K562 (cell line): ENCODE data around the gene FBXW9. TPM values are rescaled to one million over a fixed set of nuclear protein-coding genes. Genes with fewer than 3 reads are reported as not detected.

Source experiments
- HNRNPLL ChIP-seq: fragments of 200-400 bp; formaldehyde crosslinking; IDR thresholded peaks from 2 replicates; pipeline ENCODE4 v1.6.1; 2017; ENCODE audit warnings: low read length, low read depth, mild to moderate bottlenecking; ENCODE audit not compliant: poor library complexity, severe bottlenecking
- MAZ ChIP-seq, 2 experiments: fragments of 450-650 bp in 1 of 2; sonication (generic) in 1 of 2; formaldehyde crosslinking; IDR thresholded peaks in 1 of 2; conservative IDR thresholded peaks in 1 of 2; 2 replicates each; pipeline versions ENCODE4 v1.4.0 to v1.5.0; 2020; ENCODE audit warnings: mild to moderate bottlenecking in 1 of 2, missing genetic modification reagents in 1 of 2
- MCM5 ChIP-seq: fragments of 450-650 bp; IDR thresholded peaks from 2 replicates; pipeline ENCODE4 v1.6.1; 2016; ENCODE audit warnings: low read depth
- NFE2 ChIP-seq: IDR thresholded peaks from 2 replicates; pipeline ENCODE4 v1.6.1; 2014; ENCODE audit warnings: antibody characterized with exemption, low read depth
- ZKSCAN1 ChIP-seq: fragments of 150-350 bp; IDR thresholded peaks from 2 replicates; pipeline ENCODE4 v1.6.1; 2016; ENCODE audit warnings: low read depth, low read length
- ZNF695 ChIP-seq: fragments of 450-650 bp; formaldehyde crosslinking; IDR thresholded peaks from 2 replicates; pipeline ENCODE4 v1.4.0; 2020; ENCODE audit warnings: mild to moderate bottlenecking, moderate library complexity
- polyA plus RNA-seq, 8 experiments: library from polyadenylated mRNA; depleted of rRNA in 4 of 8; stranded (reverse) in 5 of 8; unstranded in 3 of 8; fragments of >200 nt; fragmentation: Nextera tagmentation in 2 of 8; fragmentation: Illumina TruSeq in 1 of 8; extraction: Ambion mirVana in 2 of 8; extraction: Trizol in 1 of 8; gene quantifications; 2 replicates each; pipeline versions ENCODE4 v1.2.1 to v1.2.3, GENCODE V29; 2011 to 2014; ENCODE audit warnings: inconsistent platforms in 1 of 8, missing spikeins in 1 of 8
- total RNA-seq, 7 experiments: library from RNA; depleted of rRNA in 6 of 7; stranded (reverse); fragments of >200 nt in 6 of 7; fragmentation: Illumina TruSeq in 2 of 7; extraction: Trizol in 2 of 7; gene quantifications; 2 replicates each; pipeline versions ENCODE4 v1.2.1 to v1.2.3, GENCODE V29; 2011 to 2021; ENCODE audit warnings: low replicate concordance in 1 of 7
- TF ChIP-seq, protein P1 (sequence below), 2 experiments: fragments of 450-650 bp; IDR thresholded peaks; 2 replicates each; pipeline ENCODE4 v1.6.1; 2016; ENCODE audit warnings: mild to moderate bottlenecking in 2 of 2, borderline replicate concordance in 1 of 2, low read depth in 1 of 2, moderate library complexity in 1 of 2
- TF ChIP-seq, protein P2 (sequence below), 2 experiments: fragments of 450-650 bp; conservative IDR thresholded peaks; 2 replicates each; pipeline ENCODE4 v1.6.1; 2017; ENCODE audit warnings: mild to moderate bottlenecking in 2 of 2, moderate library complexity in 2 of 2
- TF ChIP-seq, protein P3 (sequence below), 2 experiments: fragments of 450-650 bp; IDR thresholded peaks; 2 replicates each; pipeline ENCODE4 v1.6.1; 2016
- TF ChIP-seq, protein P4 (sequence below): fragments of 250-450 bp; sonication (Bioruptor Pico); IDR thresholded peaks from 2 replicates; pipeline ENCODE4 v1.4.0; 2020; ENCODE audit warnings: mild to moderate bottlenecking, moderate library complexity

The FBXW9 gene
- total and polyA plus RNA-seq, 9 of the 15 experiments (the other 6 are each of a cell fraction or from before 2014, with no cell fraction given) = 0.23 to 21.7 (median 6.2) TPM

DNA sequence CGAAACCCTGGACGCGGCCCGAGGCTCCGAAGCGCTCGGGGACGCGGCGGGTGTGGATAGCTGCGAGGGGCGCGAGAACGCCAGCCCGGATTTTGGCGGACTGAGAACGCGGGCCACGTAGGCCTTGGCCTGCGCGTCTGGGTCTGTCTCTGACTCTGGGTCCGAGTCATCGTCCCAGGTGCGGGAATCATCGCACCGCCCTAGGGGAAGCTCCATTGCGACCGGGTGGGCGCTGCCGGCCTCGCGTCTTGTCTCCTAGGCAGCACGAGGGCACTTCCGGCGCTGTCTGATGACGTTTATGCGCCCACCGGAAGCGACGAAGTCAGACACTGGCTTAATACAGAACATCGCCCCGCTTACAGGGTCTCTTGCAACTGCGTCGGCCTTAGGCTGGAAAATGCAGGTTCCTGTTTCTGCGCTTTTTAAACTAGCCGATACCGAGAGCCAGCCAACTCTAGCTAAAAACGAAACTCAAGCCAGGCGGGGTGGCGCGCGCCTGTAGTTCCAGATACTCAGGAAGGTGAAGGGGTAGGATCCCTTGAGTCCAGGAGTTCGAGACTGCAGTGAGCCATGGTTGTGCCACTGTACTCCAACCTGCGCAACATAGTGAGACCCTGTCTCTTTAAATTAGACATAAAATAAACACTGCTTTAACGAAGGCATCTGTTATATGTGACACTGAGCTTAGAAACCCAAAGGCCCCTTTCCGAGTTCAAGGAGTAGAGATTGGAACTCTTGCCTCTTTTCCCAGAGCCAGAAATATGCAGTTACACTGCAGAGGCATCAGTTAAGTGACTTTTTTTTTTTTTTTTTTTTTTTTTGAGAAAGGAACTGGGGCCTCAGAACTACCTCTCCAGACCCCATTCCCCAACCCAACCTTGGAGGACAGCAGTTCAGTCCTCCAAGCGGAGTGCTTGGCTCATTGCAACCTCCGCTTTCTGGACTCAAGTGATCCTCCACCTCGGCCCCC lies at the start of gene FBXW9 (continued):
- TF ChIP-seq, protein P1, sequence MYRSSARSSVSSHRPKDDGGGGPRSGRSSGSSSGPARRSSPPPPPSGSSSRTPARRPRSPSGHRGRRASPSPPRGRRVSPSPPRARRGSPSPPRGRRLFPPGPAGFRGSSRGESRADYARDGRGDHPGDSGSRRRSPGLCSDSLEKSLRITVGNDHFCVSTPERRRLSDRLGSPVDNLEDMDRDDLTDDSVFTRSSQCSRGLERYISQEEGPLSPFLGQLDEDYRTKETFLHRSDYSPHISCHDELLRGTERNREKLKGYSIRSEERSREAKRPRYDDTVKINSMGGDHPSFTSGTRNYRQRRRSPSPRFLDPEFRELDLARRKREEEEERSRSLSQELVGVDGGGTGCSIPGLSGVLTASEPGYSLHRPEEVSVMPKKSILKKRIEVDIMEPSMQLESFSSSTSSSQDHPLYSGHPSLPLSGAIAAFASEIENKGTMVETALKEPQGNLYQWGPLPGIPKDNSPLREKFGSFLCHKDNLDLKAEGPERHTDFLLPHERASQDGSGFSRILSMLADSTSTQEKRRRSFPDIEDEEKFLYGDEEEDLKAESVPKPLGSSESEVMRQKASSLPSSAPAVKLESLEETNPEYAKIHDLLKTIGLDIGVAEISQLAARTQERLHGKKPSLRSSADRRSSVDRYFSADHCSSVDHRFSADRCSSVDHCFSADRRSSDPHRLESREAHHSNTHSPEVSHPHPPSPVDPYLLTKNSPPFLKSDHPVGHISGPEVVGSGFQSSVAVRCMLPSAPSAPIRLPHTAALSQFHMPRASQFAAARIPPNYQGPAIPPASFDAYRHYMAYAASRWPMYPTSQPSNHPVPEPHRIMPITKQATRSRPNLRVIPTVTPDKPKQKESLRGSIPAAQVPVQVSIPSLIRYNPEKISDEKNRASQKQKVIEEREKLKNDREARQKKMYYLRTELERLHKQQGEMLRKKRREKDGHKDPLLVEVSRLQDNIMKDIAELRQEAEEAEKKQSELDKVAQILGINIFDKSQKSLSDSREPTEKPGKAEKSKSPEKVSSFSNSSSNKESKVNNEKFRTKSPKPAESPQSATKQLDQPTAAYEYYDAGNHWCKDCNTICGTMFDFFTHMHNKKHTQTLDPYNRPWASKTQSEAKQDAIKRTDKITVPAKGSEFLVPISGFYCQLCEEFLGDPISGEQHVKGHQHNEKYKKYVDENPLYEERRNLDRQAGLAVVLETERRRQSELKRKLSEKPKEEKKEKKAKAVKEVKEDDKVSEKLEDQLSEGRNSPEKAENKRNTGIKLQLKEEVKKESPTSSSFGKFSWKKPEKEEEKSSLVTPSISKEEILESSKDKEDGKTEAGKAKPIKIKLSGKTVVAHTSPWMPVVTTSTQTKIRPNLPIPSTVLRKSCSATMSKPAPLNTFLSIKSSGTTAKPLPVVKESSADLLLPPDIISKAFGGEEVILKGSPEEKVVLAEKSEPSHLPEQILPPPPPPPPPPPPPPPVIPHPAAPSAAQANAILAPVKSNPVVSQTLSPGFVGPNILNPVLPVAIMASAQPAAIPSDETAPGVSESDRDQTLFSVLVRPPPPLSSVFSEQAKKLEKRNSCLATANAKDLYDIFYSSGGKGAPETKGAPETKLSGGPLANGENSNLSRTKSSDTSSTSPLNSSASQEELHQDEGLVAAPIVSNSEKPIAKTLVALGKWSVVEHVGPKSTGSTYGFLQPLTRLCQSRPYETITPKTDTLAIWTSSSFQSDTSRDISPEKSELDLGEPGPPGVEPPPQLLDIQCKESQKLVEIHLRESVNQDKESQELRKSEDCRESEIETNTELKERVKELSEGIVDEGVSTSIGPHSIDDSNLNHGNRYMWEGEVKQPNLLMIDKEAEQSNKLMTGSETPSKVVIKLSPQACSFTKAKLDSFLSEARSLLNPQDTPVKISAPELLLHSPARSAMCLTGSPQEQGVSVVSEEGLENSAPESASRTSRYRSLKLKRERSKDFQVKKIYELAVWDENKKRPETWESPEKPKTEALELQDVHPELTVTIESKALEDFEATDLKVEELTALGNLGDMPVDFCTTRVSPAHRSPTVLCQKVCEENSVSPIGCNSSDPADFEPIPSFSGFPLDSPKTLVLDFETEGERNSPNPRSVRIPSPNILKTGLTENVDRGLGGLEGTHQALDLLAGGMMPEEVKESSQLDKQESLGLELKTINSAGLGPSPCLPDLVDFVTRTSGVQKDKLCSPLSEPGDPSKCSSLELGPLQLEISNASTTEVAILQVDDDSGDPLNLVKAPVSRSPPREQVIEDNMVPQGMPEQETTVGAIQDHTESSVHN (IDR thresholded peaks at IDR 0.05; ENCODE audit: borderline replicate concordance in 1 of 2, low read depth in 1 of 2) = no peak
- TF ChIP-seq MCM5 (no peak), MAZ (CRISPR knock-in tag; conservative IDR thresholded peaks at IDR 0.05 in 1 of 2, IDR thresholded peaks at IDR 0.05 in 1 of 2) (no peak), ZKSCAN1 (0 out of 2 replicates have a peak, but pooled peaks have one; percentile 22), HNRNPLL (no peak), NFE2 (no peak), ZNF695 (CRISPR knock-in tag) (no peak)
- TF ChIP-seq, protein P2, sequence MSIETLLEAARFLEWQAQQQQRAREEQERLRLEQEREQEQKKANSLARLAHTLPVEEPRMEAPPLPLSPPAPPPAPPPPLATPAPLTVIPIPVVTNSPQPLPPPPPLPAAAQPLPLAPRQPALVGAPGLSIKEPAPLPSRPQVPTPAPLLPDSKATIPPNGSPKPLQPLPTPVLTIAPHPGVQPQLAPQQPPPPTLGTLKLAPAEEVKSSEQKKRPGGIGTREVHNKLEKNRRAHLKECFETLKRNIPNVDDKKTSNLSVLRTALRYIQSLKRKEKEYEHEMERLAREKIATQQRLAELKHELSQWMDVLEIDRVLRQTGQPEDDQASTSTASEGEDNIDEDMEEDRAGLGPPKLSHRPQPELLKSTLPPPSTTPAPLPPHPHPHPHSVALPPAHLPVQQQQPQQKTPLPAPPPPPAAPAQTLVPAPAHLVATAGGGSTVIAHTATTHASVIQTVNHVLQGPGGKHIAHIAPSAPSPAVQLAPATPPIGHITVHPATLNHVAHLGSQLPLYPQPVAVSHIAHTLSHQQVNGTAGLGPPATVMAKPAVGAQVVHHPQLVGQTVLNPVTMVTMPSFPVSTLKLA (conservative IDR thresholded peaks at IDR 0.05) = peak; percentile 72 to 90; a peak in 3 of 4 replicates
- TF ChIP-seq, protein P3, sequence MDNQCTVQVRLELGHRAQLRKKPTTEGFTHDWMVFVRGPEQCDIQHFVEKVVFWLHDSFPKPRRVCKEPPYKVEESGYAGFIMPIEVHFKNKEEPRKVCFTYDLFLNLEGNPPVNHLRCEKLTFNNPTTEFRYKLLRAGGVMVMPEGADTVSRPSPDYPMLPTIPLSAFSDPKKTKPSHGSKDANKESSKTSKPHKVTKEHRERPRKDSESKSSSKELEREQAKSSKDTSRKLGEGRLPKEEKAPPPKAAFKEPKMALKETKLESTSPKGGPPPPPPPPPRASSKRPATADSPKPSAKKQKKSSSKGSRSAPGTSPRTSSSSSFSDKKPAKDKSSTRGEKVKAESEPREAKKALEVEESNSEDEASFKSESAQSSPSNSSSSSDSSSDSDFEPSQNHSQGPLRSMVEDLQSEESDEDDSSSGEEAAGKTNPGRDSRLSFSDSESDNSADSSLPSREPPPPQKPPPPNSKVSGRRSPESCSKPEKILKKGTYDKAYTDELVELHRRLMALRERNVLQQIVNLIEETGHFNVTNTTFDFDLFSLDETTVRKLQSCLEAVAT (IDR thresholded peaks at IDR 0.05) = no peak
- TF ChIP-seq, protein P4, sequence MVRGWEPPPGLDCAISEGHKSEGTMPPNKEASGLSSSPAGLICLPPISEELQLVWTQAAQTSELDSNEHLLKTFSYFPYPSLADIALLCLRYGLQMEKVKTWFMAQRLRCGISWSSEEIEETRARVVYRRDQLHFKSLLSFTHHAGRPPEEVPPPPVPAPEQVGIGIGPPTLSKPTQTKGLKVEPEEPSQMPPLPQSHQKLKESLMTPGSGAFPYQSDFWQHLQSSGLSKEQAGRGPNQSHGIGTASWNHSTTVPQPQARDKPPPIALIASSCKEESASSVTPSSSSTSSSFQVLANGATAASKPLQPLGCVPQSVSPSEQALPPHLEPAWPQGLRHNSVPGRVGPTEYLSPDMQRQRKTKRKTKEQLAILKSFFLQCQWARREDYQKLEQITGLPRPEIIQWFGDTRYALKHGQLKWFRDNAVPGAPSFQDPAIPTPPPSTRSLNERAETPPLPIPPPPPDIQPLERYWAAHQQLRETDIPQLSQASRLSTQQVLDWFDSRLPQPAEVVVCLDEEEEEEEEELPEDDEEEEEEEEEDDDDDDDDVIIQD (CRISPR knock-in tag) = no peak
